Vagina (tissue), 2 donors: Measurements from ENCODE around the gene ZDHHC3.

Experiments
- POLR2A ChIP-seq, 2 donors: fragments of 450-650 bp; IDR thresholded peaks; one replicate each; pipeline ENCODE4 v1.6.1; 2017; ENCODE audit warnings: antibody characterized with exemption in 2 of 2, mild to moderate bottlenecking in 2 of 2, moderate library complexity in 2 of 2
- POLR2AphosphoS5 ChIP-seq, 2 donors: sonication (generic); formaldehyde crosslinking; IDR thresholded peaks; one replicate each; pipeline ENCODE4 v1.9.0; 2017; ENCODE audit warnings: antibody characterized with exemption in 2 of 2, mild to moderate bottlenecking in 2 of 2, low read depth in 1 of 2; ENCODE audit not compliant: insufficient read depth in 1 of 2
- TF ChIP-seq, protein P1 (sequence below), 3 experiments: fragments of 450-650 bp in 2 of 3; fragments of 200-600 bp in 1 of 3; sonication (generic) in 1 of 3; IDR thresholded peaks; one replicate each; pipeline ENCODE4 v1.5.1; 2017 to 2019; ENCODE audit warnings: antibody characterized with exemption in 3 of 3, mild to moderate bottlenecking in 2 of 3, moderate library complexity in 2 of 3

DNA sequence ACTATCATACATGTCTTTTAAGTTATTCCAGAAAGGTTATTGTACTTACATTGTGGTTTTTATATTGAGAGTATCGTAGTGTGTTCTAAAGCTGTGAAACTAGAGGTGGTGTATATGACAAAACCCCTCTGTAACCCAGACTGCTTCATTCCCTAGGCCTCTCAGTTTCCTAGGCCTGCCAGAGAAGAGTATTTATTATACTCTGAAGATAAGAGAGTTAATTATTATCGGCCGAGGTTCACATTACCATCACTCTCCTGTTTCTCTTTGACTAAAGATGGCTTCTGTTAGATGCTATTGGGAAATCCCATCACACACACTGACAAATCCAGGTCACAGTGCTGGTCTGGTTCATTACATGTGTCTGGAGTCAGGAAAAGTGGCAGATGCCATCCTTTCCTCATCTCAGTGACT is 20.6 kb upstream of the ZDHHC3 start:
- TF ChIP-seq, protein P1, sequence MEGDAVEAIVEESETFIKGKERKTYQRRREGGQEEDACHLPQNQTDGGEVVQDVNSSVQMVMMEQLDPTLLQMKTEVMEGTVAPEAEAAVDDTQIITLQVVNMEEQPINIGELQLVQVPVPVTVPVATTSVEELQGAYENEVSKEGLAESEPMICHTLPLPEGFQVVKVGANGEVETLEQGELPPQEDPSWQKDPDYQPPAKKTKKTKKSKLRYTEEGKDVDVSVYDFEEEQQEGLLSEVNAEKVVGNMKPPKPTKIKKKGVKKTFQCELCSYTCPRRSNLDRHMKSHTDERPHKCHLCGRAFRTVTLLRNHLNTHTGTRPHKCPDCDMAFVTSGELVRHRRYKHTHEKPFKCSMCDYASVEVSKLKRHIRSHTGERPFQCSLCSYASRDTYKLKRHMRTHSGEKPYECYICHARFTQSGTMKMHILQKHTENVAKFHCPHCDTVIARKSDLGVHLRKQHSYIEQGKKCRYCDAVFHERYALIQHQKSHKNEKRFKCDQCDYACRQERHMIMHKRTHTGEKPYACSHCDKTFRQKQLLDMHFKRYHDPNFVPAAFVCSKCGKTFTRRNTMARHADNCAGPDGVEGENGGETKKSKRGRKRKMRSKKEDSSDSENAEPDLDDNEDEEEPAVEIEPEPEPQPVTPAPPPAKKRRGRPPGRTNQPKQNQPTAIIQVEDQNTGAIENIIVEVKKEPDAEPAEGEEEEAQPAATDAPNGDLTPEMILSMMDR (IDR thresholded peaks at IDR 0.05) = no peak
- TF ChIP-seq POLR2AphosphoS5 (IDR thresholded peaks at IDR 0.05; ENCODE audit: insufficient read depth in 1 of 2, low read depth in 1 of 2) (no peak), POLR2A (IDR thresholded peaks at IDR 0.05) (no peak)
